HEK293 (cell line): Measurements from ENCODE around the gene PDCL3.

Experiments
- CTCF ChIA-PET: fragments of 350-600 bp; formaldehyde crosslinking; extraction: SDS; loops from one replicate; lab custom pipeline; 2021; ENCODE audit warnings: antibody characterized with exemption; lab: Yijun Ruan, JAX
- POLR2A ChIA-PET: fragments of 300-600 bp; formaldehyde crosslinking; extraction: SDS; loops from one replicate; lab custom pipeline; 2020; ENCODE audit warnings: antibody characterized with exemption, inconsistent platforms; lab: Yijun Ruan, JAX
- H3K27ac ChIP-seq: fragments of 200-500 bp; sonication (Bioruptor generic); 2 replicates; pipeline ENCODE4 v1.5.1; 2014; ENCODE audit warnings: low read depth, low read length, control low read depth, inconsistent platforms; ENCODE audit errors: extremely low read depth
- H3K36me3 ChIP-seq, 2 experiments: fragments of 200-500 bp in 1 of 2; sonication (Bioruptor generic) in 1 of 2; 1 replicate in 1 of 2; 2 replicates in 1 of 2; pipeline ENCODE4 v1.5.1; 2014 to 2017; ENCODE audit warnings: inconsistent platforms in 2 of 2, low read length in 2 of 2; ENCODE audit not compliant: control insufficient read depth in 2 of 2, insufficient read depth in 1 of 2
- H3K4me1 ChIP-seq: fragments of 200-500 bp; sonication (Bioruptor generic); 2 replicates; pipeline ENCODE4 v1.5.1; 2014; ENCODE audit warnings: mild to moderate bottlenecking, low read length, inconsistent platforms; ENCODE audit not compliant: control insufficient read depth, insufficient read depth
- H3K4me3 ChIP-seq: 2 replicates; pipeline ENCODE4 v1.5.1; 2011; ENCODE audit warnings: low read depth, mild to moderate bottlenecking, control low read depth, low read length, moderate library complexity
- H3K9me3 ChIP-seq: fragments of 200-500 bp; sonication (Bioruptor generic); 2 replicates; pipeline ENCODE4 v1.5.1; 2014; ENCODE audit warnings: low read depth, low read length, inconsistent platforms; ENCODE audit not compliant: control insufficient read depth, insufficient read depth
- IKZF3 ChIP-seq: fragments of 450-650 bp; IDR thresholded peaks from 2 replicates; pipeline ENCODE4 v1.5.0; 2018; ENCODE audit warnings: missing biosample characterization, mild to moderate bottlenecking, missing genetic modification characterization, moderate library complexity
- PBX3 ChIP-seq: sonication (generic); formaldehyde crosslinking; IDR thresholded peaks from 2 replicates; pipeline ENCODE4 v1.8.1; 2022; ENCODE audit warnings: mild to moderate bottlenecking, moderate library complexity, missing genetic modification reagents
- REST ChIP-seq: fragments of 450-650 bp; formaldehyde crosslinking; IDR thresholded peaks from 2 replicates; pipeline ENCODE4 v1.5.1; 2016; ENCODE audit warnings: missing biosample characterization, missing genetic modification characterization
- ZBTB44 ChIP-seq: fragments of 450-650 bp; IDR thresholded peaks from 2 replicates; pipeline ENCODE4 v1.5.1; 2018; ENCODE audit warnings: missing biosample characterization, mild to moderate bottlenecking, missing genetic modification characterization
- ZBTB49 ChIP-seq: fragments of 450-650 bp; formaldehyde crosslinking; IDR thresholded peaks from 2 replicates; pipeline ENCODE4 v1.5.1; 2016; ENCODE audit warnings: missing biosample characterization, missing genetic modification characterization, low read depth
- ZNF16 ChIP-seq: fragments of 450-650 bp; formaldehyde crosslinking; IDR thresholded peaks from 2 replicates; pipeline ENCODE4 v1.5.1; 2016; ENCODE audit warnings: low read depth, missing biosample characterization, missing genetic modification characterization
- ZNF174 ChIP-seq: fragments of 450-650 bp; formaldehyde crosslinking; IDR thresholded peaks from 2 replicates; pipeline ENCODE4 v1.5.0; 2017; ENCODE audit warnings: missing biosample characterization, mild to moderate bottlenecking, missing genetic modification characterization
- ZNF184 ChIP-seq: fragments of 450-650 bp; IDR thresholded peaks from 2 replicates; pipeline ENCODE4 v1.5.1; 2018; ENCODE audit warnings: missing biosample characterization, mild to moderate bottlenecking, missing genetic modification characterization
- ZNF266 ChIP-seq: fragments of 450-650 bp; formaldehyde crosslinking; IDR thresholded peaks from 2 replicates; pipeline ENCODE4 v1.5.1; 2016; ENCODE audit warnings: missing biosample characterization, missing genetic modification characterization, low read depth
- ZNF274 ChIP-seq, 2 experiments: fragments of 200-500 bp in 1 of 2; fragments of 450-650 bp in 1 of 2; sonication (Bioruptor generic) in 1 of 2; formaldehyde crosslinking in 1 of 2; IDR thresholded peaks; 2 replicates each; pipeline versions ENCODE4 v1.5.1 to v1.6.1; 2014 to 2016; ENCODE audit warnings: borderline replicate concordance in 1 of 2, inconsistent platforms in 1 of 2, low read length in 1 of 2, missing biosample characterization in 1 of 2, missing genetic modification characterization in 1 of 2
- ZNF354C ChIP-seq: fragments of 450-650 bp; formaldehyde crosslinking; IDR thresholded peaks from 2 replicates; pipeline ENCODE4 v1.5.1; 2016; ENCODE audit warnings: missing biosample characterization, missing genetic modification characterization, low read depth, borderline replicate concordance
- ZNF530 ChIP-seq: fragments of 450-650 bp; formaldehyde crosslinking; IDR thresholded peaks from 2 replicates; pipeline ENCODE4 v1.5.1; 2016; ENCODE audit warnings: low read depth, missing biosample characterization, missing genetic modification characterization
- ZNF560 ChIP-seq: fragments of 450-650 bp; formaldehyde crosslinking; IDR thresholded peaks from 2 replicates; pipeline ENCODE4 v1.5.1; 2017; ENCODE audit warnings: missing biosample characterization, missing genetic modification characterization, borderline replicate concordance
- ZNF561 ChIP-seq: fragments of 450-650 bp; IDR thresholded peaks from 2 replicates; pipeline ENCODE4 v1.5.1; 2018; ENCODE audit warnings: missing biosample characterization, missing genetic modification characterization, borderline replicate concordance
- ZNF654 ChIP-seq: fragments of 450-650 bp; formaldehyde crosslinking; IDR thresholded peaks from 2 replicates; pipeline ENCODE4 v1.5.1; 2016; ENCODE audit warnings: low read depth, missing biosample characterization, missing genetic modification characterization
- ZNF707 ChIP-seq: fragments of 450-650 bp; formaldehyde crosslinking; IDR thresholded peaks from 2 replicates; pipeline ENCODE4 v1.5.1; 2016; ENCODE audit warnings: missing biosample characterization, missing genetic modification characterization
- ZNF830 ChIP-seq: fragments of 450-650 bp; IDR thresholded peaks from 2 replicates; pipeline ENCODE4 v1.5.0; 2018; ENCODE audit warnings: missing biosample characterization, missing genetic modification characterization, low read depth, mild to moderate bottlenecking, moderate library complexity
- TF ChIP-seq, protein P1 (sequence below): fragments of 450-650 bp; formaldehyde crosslinking; IDR thresholded peaks from 2 replicates; pipeline ENCODE4; 2016; ENCODE audit warnings: missing biosample characterization, missing genetic modification characterization

Gene PDCL3

DNA sequence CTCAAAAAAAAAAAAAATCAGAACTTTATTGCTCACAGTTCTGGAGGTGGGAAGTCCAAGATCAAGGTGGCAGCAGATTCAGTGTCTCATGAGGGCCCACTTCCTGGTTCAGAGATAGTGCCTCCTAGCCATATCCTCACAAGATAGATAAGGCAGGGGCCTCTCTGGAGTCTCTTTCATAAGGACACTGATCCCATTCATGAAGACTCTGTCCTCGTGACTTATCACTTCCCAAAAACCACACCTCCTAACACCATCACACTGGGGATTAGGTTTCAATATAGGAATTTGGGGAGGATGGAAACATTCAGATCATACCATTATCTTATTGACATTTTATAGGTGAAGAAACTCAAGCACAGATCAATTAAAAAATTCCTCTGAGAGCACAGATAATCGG is 61.1 kb downstream of the PDCL3 start:
- Histone ChIP-seq H3K4me3 (no peak overlapping the region), H3K9me3 (no peaks in the 10 kb centered on the region), H3K27ac (no peak overlapping the region), H3K36me3 (no peaks in the 10 kb centered on the region), H3K4me1 (no peaks in the 10 kb centered on the region)
- TF ChIP-seq ZNF274 (IDR thresholded peaks at IDR 0.05; ENCODE audit: low read length) = no peak
- TF ChIP-seq ZNF274 (tag by site-specific recombination; IDR thresholded peaks at IDR 0.05; ENCODE audit: borderline replicate concordance) = no peak
- TF ChIP-seq ZNF266 (tag by site-specific recombination) = peak; percentile 32; the same call in 1 of the 2 replicates
- ChIA-PET CTCF (no interaction called here), POLR2A (no interaction called here)

GRCh38 chr2:100624536-100624935 is 61.7 kb downstream of the PDCL3 start:
- no peak overlapping the region for H3K27ac ChIP-seq
- no peaks in the 10 kb centered on the region for H3K4me1 ChIP-seq
- POLR2A ChIA-PET = no interaction called here
- no peak overlapping the region for H3K4me3 ChIP-seq
- no peak for TF ChIP-seq ZNF830
- TF ChIP-seq, protein P1, sequence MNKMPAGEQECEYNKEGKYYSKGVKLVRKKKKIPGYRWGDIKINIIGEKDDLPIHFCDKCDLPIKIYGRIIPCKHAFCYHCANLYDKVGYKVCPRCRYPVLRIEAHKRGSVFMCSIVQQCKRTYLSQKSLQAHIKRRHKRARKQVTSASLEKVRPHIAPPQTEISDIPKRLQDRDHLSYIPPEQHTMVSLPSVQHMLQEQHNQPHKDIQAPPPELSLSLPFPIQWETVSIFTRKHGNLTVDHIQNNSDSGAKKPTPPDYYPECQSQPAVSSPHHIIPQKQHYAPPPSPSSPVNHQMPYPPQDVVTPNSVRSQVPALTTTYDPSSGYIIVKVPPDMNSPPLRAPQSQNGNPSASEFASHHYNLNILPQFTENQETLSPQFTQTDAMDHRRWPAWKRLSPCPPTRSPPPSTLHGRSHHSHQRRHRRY = no peak
- TF ChIP-seq ZNF561 = no peak
- CTCF ChIA-PET = no interaction called here
- H3K36me3 ChIP-seq = no peaks in the 10 kb centered on the region
- H3K9me3 ChIP-seq = no peaks in the 10 kb centered on the region

GRCh38 chr2:100625717-100626116 is 62.9 kb downstream of the PDCL3 start:
- Histone ChIP-seq H3K4me3 (no peak overlapping the region), H3K4me1 (no peaks in the 10 kb centered on the region), H3K9me3 (no peaks in the 10 kb centered on the region), H3K27ac (no peak overlapping the region), H3K36me3 (no peaks in the 10 kb centered on the region)
- ChIA-PET POLR2A (no interaction called here), CTCF (interaction anchor here (0.7 to 0.8 kb wide), 2 partner anchors 201 to 330 kb away, joined by 3 read pairs; no protein-coding TSS in a partner anchor)
- no peak for TF ChIP-seq ZBTB44 (tag by site-specific recombination)
- TF ChIP-seq REST = no peak
- TF ChIP-seq ZBTB49 (tag by site-specific recombination) = no peak
- TF ChIP-seq PBX3 (CRISPR knock-in tag) = no peak
- TF ChIP-seq ZNF707 (tag by site-specific recombination) = no peak
- TF ChIP-seq ZNF654 (tag by site-specific recombination) = no peak
- TF ChIP-seq ZNF174 = no peak
- no peak for TF ChIP-seq ZNF560 (tag by site-specific recombination)
- TF ChIP-seq ZNF530 (tag by site-specific recombination) = no peak
- TF ChIP-seq ZNF184 (tag by site-specific recombination) = no peak
- TF ChIP-seq ZNF354C (tag by site-specific recombination) = no peak
- no peak for TF ChIP-seq IKZF3 (tag by site-specific recombination)
- no peak for TF ChIP-seq ZNF16 (tag by site-specific recombination)
- no peak for TF ChIP-seq ZNF266 (tag by site-specific recombination)
